ENCODE data around the gene C10orf62. TPM values are rescaled to one million over a fixed set of nuclear protein-coding genes. Genes with fewer than 3 reads are reported as not detected.

Gene C10orf62
- total RNA-seq, 4 donors from 2014 or later: not detected

- intact Hi-C loops (cut with DNase I; ENCODE audit: low total_unique reads): no loop called here
- 94% methylated on average over 1 of the region's 1 CpG; no CpG with 5 or more reads in 1 of the 2 donors for WGBS, 2 donors (ENCODE audit: low coverage in 1 of 2)
- TF ChIP-seq POLR2AphosphoS5 (IDR thresholded peaks at IDR 0.05): no peak
- no peak for TF ChIP-seq POLR2A (IDR thresholded peaks at IDR 0.05)
- no peak for TF ChIP-seq CTCF (IDR thresholded peaks at IDR 0.05)
- no peak for TF ChIP-seq EP300 (IDR thresholded peaks at IDR 0.05; ENCODE audit: low read depth)
Observed at GRCh38 chr10:97623277-97623676, 33.8 kb downstream of the C10orf62 start.

GRCh38 chr10:97627731-97628130 lies 38.2 kb downstream of the C10orf62 start:
- H3K27me3 ChIP-seq: no peaks in the 10 kb centered on the region
- no peaks in the 10 kb centered on the region for H3K9me3 ChIP-seq
- intact Hi-C loops (cut with DNase I; ENCODE audit: low total_unique reads): no loop called here
- H3K4me1 ChIP-seq: peaks cover 0 to 6% (median 3%) of the 10 kb centered on the region in 4 donors
- in situ Hi-C loops (cut with MboI; ENCODE audit: low pct_ligation_motif_present in 1 of 4, low pct_unique_long_range_greater_than_20kb in 1 of 4, low sequenced_read_pairs in 3 of 4): no loop called here
- H3K4me3 ChIP-seq: no peak overlapping the region
- TF ChIP-seq POLR2A (IDR thresholded peaks at IDR 0.05) (no peak), POLR2AphosphoS5 (IDR thresholded peaks at IDR 0.05) (no peak), CTCF (IDR thresholded peaks at IDR 0.05) (no peak), EP300 (IDR thresholded peaks at IDR 0.05; ENCODE audit: low read depth) (no peak)
- no peaks in the 10 kb centered on the region for H3K36me3 ChIP-seq
- peak overlapping the region in 1 of 4 donors; percentile 13 for H3K27ac ChIP-seq
- 76 to 79% methylated on average over 3 to 4 of the region's 4 CpGs for WGBS, 2 donors (ENCODE audit: low coverage in 1 of 2)
- no peak for DNase-seq

More at GRCh38 chr10:97623277-97623676, 33.8 kb downstream of the C10orf62 start:
- Histone ChIP-seq H3K4me1 (no peaks in the 10 kb centered on the region), H3K9me3 (no peaks in the 10 kb centered on the region), H3K36me3 (no peaks in the 10 kb centered on the region), H3K27ac (no peak overlapping the region), H3K4me3 (no peak overlapping the region), H3K27me3 (no peaks in the 10 kb centered on the region)
- no peak for DNase-seq
- in situ Hi-C loops (cut with MboI; ENCODE audit: low pct_ligation_motif_present in 1 of 4, low pct_unique_long_range_greater_than_20kb in 1 of 4, low sequenced_read_pairs in 3 of 4): no loop called here

GRCh38 chr10:97628228-97628627 lies 38.7 kb downstream of the C10orf62 start:
- WGBS, 2 donors (ENCODE audit: low coverage in 1 of 2): 72 to 83% methylated on average over 3 of the region's 3 CpGs
- intact Hi-C loops (cut with DNase I; ENCODE audit: low total_unique reads): no loop called here
- DNase-seq: no peak
- Histone ChIP-seq H3K9me3 (no peaks in the 10 kb centered on the region), H3K27me3 (no peaks in the 10 kb centered on the region), H3K4me3 (no peak overlapping the region), H3K36me3 (no peaks in the 10 kb centered on the region), H3K4me1 (peaks cover 0 to 7% (median 4%) of the 10 kb centered on the region in 4 donors), H3K27ac (peak overlapping the region in 1 of 4 donors; percentile 13)
- TF ChIP-seq POLR2AphosphoS5 (IDR thresholded peaks at IDR 0.05) (no peak), POLR2A (IDR thresholded peaks at IDR 0.05) (no peak), EP300 (IDR thresholded peaks at IDR 0.05; ENCODE audit: low read depth) (no peak), CTCF (IDR thresholded peaks at IDR 0.05) (no peak)
- in situ Hi-C loops (cut with MboI; ENCODE audit: low pct_ligation_motif_present in 1 of 4, low pct_unique_long_range_greater_than_20kb in 1 of 4, low sequenced_read_pairs in 3 of 4): no loop called here

GRCh38 chr10:97629289-97629688 lies 39.8 kb downstream of the C10orf62 start:
- WGBS, 2 donors (ENCODE audit: low coverage in 1 of 2): 87 to 93% methylated on average over 3 to 5 of the region's 5 CpGs
- H3K27ac ChIP-seq: no peak overlapping the region
- no peak overlapping the region for H3K4me3 ChIP-seq
- intact Hi-C loops (cut with DNase I; ENCODE audit: low total_unique reads): no loop called here
- peaks cover 0 to 12% (median 6%) of the 10 kb centered on the region in 4 donors for H3K4me1 ChIP-seq
- H3K36me3 ChIP-seq: no peaks in the 10 kb centered on the region
- H3K9me3 ChIP-seq: no peaks in the 10 kb centered on the region
- TF ChIP-seq POLR2AphosphoS5 (IDR thresholded peaks at IDR 0.05) (no peak), POLR2A (IDR thresholded peaks at IDR 0.05) (no peak), CTCF (IDR thresholded peaks at IDR 0.05) (no peak), EP300 (IDR thresholded peaks at IDR 0.05; ENCODE audit: low read depth) (no peak)
- H3K27me3 ChIP-seq: no peaks in the 10 kb centered on the region
- no peak for DNase-seq
- in situ Hi-C loops (cut with MboI; ENCODE audit: low pct_ligation_motif_present in 1 of 4, low pct_unique_long_range_greater_than_20kb in 1 of 4, low sequenced_read_pairs in 3 of 4): no loop called here

All from transverse colon (tissue), 4 donors.